Neural cell (in vitro differentiated cells): ENCODE measurements around the gene ROBO1. TPM values are rescaled to one million over a fixed set of nuclear protein-coding genes. Genes with fewer than 3 reads are reported as not detected.

ENCODE experiments used
- H2AFZ ChIP-seq: fragments of 200-600, 300-800 bp; sonication (generic), shearing (Covaris generic); 2 replicates; pipeline ENCODE4 v1.6.0; 2014; ENCODE audit warnings: low read depth, mild to moderate bottlenecking, antibody characterized with exemption, low read length, moderate library complexity
- H3F3A ChIP-seq: fragments of 200-600 bp; shearing (Covaris generic); 2 replicates; pipeline ENCODE4 v1.6.1; 2016; ENCODE audit warnings: mild to moderate bottlenecking, moderate library complexity, mixed read lengths, antibody characterized with exemption, low read length; ENCODE audit not compliant: insufficient read depth, poor library complexity, severe bottlenecking
- H3K27ac ChIP-seq: fragments of 200-600, 300-800 bp; sonication (generic), shearing (Covaris generic); 2 replicates; pipeline ENCODE4 v1.5.1; 2014; ENCODE audit warnings: mild to moderate bottlenecking, low read length, moderate library complexity
- H3K27me3 ChIP-seq: fragments of 300-800, 200-600 bp; sonication (generic), shearing (Covaris generic); 2 replicates; pipeline ENCODE4 v1.6.0; 2014; ENCODE audit warnings: mild to moderate bottlenecking, low read depth, low read length, moderate library complexity; ENCODE audit not compliant: insufficient read depth
- H3K36me3 ChIP-seq: fragments of 300-800, 200-600 bp; sonication (generic), shearing (Covaris generic); 2 replicates; pipeline ENCODE4 v1.5.1; 2014; ENCODE audit warnings: mild to moderate bottlenecking, antibody characterized with exemption, low read length, moderate library complexity; ENCODE audit not compliant: insufficient read depth
- H3K4me2 ChIP-seq: fragments of 300-800, 200-600 bp; sonication (generic), shearing (Covaris generic); 2 replicates; pipeline ENCODE4 v1.6.0; 2014; ENCODE audit warnings: mild to moderate bottlenecking, low read length
- H3K4me3 ChIP-seq: fragments of 300-800, 200-600 bp; sonication (generic), shearing (Covaris generic); 2 replicates; pipeline ENCODE4 v1.5.1; 2014; ENCODE audit warnings: mild to moderate bottlenecking, low read length, moderate library complexity
- H3K79me2 ChIP-seq: fragments of 200-600 bp; shearing (Covaris generic); replicated peaks from 2 replicates; pipeline ENCODE4 v1.6.0; 2014; ENCODE audit warnings: mild to moderate bottlenecking, low read length, moderate library complexity; ENCODE audit not compliant: insufficient read depth
- H3K9ac ChIP-seq: fragments of 300-800, 200-600 bp; sonication (generic), shearing (Covaris generic); 2 replicates; pipeline ENCODE4 v1.6.1; 2016; ENCODE audit warnings: mild to moderate bottlenecking, low read length, mixed read lengths
- H3K9me2 ChIP-seq: fragments of 200-600 bp; shearing (Covaris generic); 2 replicates; pipeline ENCODE4 v1.6.1; 2016; ENCODE audit warnings: mild to moderate bottlenecking, low read length, mixed read lengths; ENCODE audit not compliant: insufficient read depth
- H3K9me3 ChIP-seq: fragments of 200-600, 300-800 bp; sonication (generic), shearing (Covaris generic); 2 replicates; pipeline ENCODE4 v1.6.1; 2016; ENCODE audit warnings: mild to moderate bottlenecking, mixed run types, low read length, moderate library complexity, mixed read lengths
- H4K20me1 ChIP-seq: fragments of 200-600 bp; shearing (Covaris generic); 2 replicates; pipeline ENCODE4 v1.6.1; 2016; ENCODE audit warnings: mild to moderate bottlenecking, mixed run types; ENCODE audit not compliant: insufficient read depth
- CTCF ChIP-seq: fragments of 450-650 bp; IDR thresholded peaks from 2 replicates; pipeline ENCODE4 v1.5.1; 2014; ENCODE audit warnings: antibody characterized with exemption, mild to moderate bottlenecking, moderate library complexity; ENCODE audit not compliant: poor library complexity, severe bottlenecking
- EP300 ChIP-seq: fragments of 450-650 bp; conservative IDR thresholded peaks from 2 replicates; pipeline ENCODE4 v1.6.1; 2014; ENCODE audit warnings: antibody characterized with exemption, mild to moderate bottlenecking, moderate library complexity; ENCODE audit not compliant: poor library complexity, severe bottlenecking
- EZH2 ChIP-seq: fragments of 200-600, 300-800 bp; shearing (Covaris generic), sonication (generic); IDR thresholded peaks from 2 replicates; pipeline ENCODE4 v1.6.1; 2014; ENCODE audit warnings: antibody characterized with exemption, low read length, borderline replicate concordance, mild to moderate bottlenecking; ENCODE audit not compliant: insufficient read depth, poor library complexity, severe bottlenecking
- MXI1 ChIP-seq: fragments of 450-650 bp; conservative IDR thresholded peaks from 2 replicates; pipeline ENCODE4 v1.6.1; 2014; ENCODE audit warnings: antibody characterized with exemption, mild to moderate bottlenecking; ENCODE audit not compliant: poor library complexity, severe bottlenecking
- POLR2AphosphoS5 ChIP-seq: IDR thresholded peaks from 2 replicates; pipeline ENCODE4 v1.6.1; 2012
- RAD21 ChIP-seq: fragments of 450-650 bp; conservative IDR thresholded peaks from 2 replicates; pipeline ENCODE4 v1.6.1; 2014; ENCODE audit warnings: antibody characterized with exemption, mild to moderate bottlenecking, moderate library complexity
- REST ChIP-seq: IDR thresholded peaks from 2 replicates; pipeline ENCODE4 v1.6.1; 2012; ENCODE audit warnings: borderline replicate concordance
- SMC3 ChIP-seq: fragments of 450-650 bp; conservative IDR thresholded peaks from 2 replicates; pipeline ENCODE4 v1.6.1; 2014; ENCODE audit warnings: antibody characterized with exemption, mild to moderate bottlenecking, moderate library complexity; ENCODE audit not compliant: poor library complexity
- TAF1 ChIP-seq: IDR thresholded peaks from 2 replicates; pipeline ENCODE4 v1.6.1; 2012; ENCODE audit warnings: low read depth
- polyA plus RNA-seq: library from polyadenylated mRNA; depleted of rRNA; stranded (reverse); fragments of >200 nt; gene quantifications from 2 replicates; pipeline ENCODE4 v1.2.3, GENCODE V29; 2014

The ROBO1 gene
- polyA plus RNA-seq, 1 donor from 2014 or later, result 183 TPM

GRCh38 chr3:78875436-78875835 is 892.4 kb downstream of the ROBO1 start:
- no peaks in the 10 kb centered on the region for H4K20me1 ChIP-seq
- TF ChIP-seq SMC3 (no peak), POLR2AphosphoS5 (no peak), TAF1 (no peak), EZH2 (no peak), MXI1 (no peak), CTCF (no peak), REST (no peak), RAD21 (no peak), EP300 (no peak)
- H2AFZ ChIP-seq, result no peak overlapping the region
- H3F3A ChIP-seq, result no peaks in the 10 kb centered on the region
- no peak overlapping the region for H3K9ac ChIP-seq
- no peaks in the 10 kb centered on the region for H3K9me3 ChIP-seq
- H3K27ac ChIP-seq, result no peak overlapping the region
- H3K79me2 ChIP-seq, result peaks cover 58% of the 10 kb centered on the region
- H3K4me3 ChIP-seq, result no peak overlapping the region
- H3K9me2 ChIP-seq, result no peaks in the 10 kb centered on the region
- H3K27me3 ChIP-seq, result no peaks in the 10 kb centered on the region
- H3K4me2 ChIP-seq, result no peak overlapping the region
- H3K36me3 ChIP-seq, result no peaks in the 10 kb centered on the region

- H3K79me2 ChIP-seq, result peaks cover 57% of the 10 kb centered on the region
- H4K20me1 ChIP-seq, result no peaks in the 10 kb centered on the region
- no peak for TF ChIP-seq SMC3
- TF ChIP-seq EZH2, result no peak
- TF ChIP-seq MXI1, result no peak
- no peak for TF ChIP-seq CTCF
- no peak for TF ChIP-seq REST
- no peak for TF ChIP-seq POLR2AphosphoS5
- no peak for TF ChIP-seq EP300
- TF ChIP-seq TAF1, result no peak
- no peak for TF ChIP-seq RAD21
- H3K27me3 ChIP-seq, result no peaks in the 10 kb centered on the region
- no peaks in the 10 kb centered on the region for H3K9me3 ChIP-seq
- H3K27ac ChIP-seq, result no peak overlapping the region
- H3K4me3 ChIP-seq, result no peak overlapping the region
- H3K9ac ChIP-seq, result no peak overlapping the region
- H3K9me2 ChIP-seq, result no peaks in the 10 kb centered on the region
- no peak overlapping the region for H3K4me2 ChIP-seq
- H3F3A ChIP-seq, result no peaks in the 10 kb centered on the region
- H2AFZ ChIP-seq, result no peak overlapping the region
- no peaks in the 10 kb centered on the region for H3K36me3 ChIP-seq
These were observed 894.2 kb downstream of the ROBO1 start for GRCh38 chr3:78873641-78874040.
